GM12865 (cell line): Measurements from ENCODE around the gene ZBED6.

Source experiments
- DNase-seq: peaks from one replicate; pipeline ENCODE4 v3.0.0; 2010; ENCODE audit warnings: low read depth
- H3K4me3 ChIP-seq: 2 replicates; pipeline ENCODE4 v1.5.1; 2011; ENCODE audit warnings: mild to moderate bottlenecking, low read depth, low read length, control low read depth
- TF ChIP-seq, protein P1 (sequence below): IDR thresholded peaks from 2 replicates; pipeline ENCODE4 v1.5.1; 2011; ENCODE audit warnings: low read length, control low read depth, low read depth, inconsistent platforms; ENCODE audit not compliant: insufficient read depth; ENCODE audit errors: missing control alignments

ZBED6 gene

DNA sequence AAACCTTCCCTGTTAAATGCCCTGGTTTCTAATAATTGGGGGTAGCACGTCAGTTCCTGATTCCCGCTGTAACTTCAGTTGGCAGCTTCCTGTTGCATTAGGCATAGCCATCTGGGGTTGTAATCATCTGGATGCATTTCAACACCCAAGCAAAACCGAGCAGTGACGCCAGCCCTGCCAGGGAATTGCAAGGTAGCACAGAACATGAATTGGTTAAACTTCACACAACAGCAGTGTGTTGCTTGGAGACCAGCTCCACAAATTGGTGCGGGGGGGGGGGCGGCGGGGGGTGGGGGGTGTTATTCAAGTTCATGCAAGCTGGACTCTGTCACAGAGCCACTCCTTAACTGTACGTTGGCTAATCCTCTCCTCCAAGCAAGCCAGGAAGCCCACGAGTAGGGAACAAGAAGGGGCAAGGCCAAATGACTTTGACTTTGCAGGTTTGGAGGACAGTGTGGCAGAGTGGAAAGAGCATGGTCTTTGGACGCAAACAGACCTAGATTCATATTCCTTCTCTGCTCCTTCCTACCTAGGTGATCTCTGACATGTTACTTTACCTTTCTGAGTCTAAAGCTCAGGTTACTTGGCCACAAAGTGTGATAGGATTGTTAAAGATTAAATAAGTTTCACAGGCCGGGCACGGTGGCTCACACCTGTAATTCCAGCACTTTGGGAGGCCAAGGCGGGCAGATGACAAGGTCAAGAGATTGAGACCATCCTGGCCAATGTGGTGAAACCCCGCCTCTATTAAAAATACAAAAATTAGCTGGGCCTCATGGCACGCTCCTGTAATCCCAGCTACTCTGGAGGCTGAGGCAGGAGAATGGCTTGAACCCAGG is 25.7 kb upstream of the ZBED6 start:
- TF ChIP-seq, protein P1, sequence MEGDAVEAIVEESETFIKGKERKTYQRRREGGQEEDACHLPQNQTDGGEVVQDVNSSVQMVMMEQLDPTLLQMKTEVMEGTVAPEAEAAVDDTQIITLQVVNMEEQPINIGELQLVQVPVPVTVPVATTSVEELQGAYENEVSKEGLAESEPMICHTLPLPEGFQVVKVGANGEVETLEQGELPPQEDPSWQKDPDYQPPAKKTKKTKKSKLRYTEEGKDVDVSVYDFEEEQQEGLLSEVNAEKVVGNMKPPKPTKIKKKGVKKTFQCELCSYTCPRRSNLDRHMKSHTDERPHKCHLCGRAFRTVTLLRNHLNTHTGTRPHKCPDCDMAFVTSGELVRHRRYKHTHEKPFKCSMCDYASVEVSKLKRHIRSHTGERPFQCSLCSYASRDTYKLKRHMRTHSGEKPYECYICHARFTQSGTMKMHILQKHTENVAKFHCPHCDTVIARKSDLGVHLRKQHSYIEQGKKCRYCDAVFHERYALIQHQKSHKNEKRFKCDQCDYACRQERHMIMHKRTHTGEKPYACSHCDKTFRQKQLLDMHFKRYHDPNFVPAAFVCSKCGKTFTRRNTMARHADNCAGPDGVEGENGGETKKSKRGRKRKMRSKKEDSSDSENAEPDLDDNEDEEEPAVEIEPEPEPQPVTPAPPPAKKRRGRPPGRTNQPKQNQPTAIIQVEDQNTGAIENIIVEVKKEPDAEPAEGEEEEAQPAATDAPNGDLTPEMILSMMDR, result no peak
- no peak overlapping the region for H3K4me3 ChIP-seq
- no peak for DNase-seq

- no peak for DNase-seq
- TF ChIP-seq, protein P1, result no peak
- no peak overlapping the region for H3K4me3 ChIP-seq
Measured at GRCh38 chr1:203771901-203772301, 23.5 kb upstream of the ZBED6 start.

DNA sequence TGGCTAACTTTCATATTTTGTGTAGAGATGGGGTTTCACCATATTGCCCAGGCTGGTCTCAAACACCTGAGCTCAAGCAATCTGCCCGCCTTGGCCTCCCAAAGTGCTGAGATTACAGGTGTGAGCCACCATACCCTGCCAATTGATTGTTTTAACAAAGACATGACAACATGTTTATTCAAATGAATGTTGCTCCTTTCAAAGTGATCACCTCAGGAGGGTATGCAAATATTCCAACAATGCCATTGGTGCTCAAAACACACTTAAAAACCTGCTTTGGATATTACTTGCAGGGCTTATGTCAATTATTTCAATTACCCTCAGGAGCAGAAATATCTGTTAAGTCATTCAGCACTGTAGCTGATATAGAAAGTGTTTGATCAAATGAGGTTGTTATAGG is 22.6 kb upstream of the ZBED6 start:
- H3K4me3 ChIP-seq, result no peak overlapping the region
- TF ChIP-seq, protein P1, result no peak
- no peak for DNase-seq

GRCh38 chr1:203776636-203777035 is 18.8 kb upstream of the ZBED6 start:
- no peak overlapping the region for H3K4me3 ChIP-seq
- DNase-seq, result no peak
- TF ChIP-seq, protein P1, result peak; percentile 13

DNA sequence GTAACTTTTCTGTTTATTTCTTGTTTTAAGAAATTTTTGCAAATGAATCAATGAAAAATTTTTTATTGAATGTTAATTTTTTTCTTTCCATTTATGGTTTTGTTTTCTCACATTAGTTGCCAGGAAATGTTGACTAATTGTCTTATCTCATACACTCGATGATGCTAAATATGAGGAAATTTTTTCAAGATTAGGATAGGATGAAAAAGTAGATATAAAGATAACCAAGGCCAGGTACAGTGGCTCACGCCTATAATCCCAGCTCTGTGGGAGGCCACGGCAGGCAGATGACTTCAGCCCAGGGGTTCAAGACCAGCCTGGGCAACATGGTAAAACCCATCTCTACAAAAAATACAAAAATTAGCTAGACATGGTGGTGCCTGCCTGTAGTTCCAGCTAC is 17.8 kb upstream of the ZBED6 start:
- no peak overlapping the region for H3K4me3 ChIP-seq
- TF ChIP-seq, protein P1, result no peak
- DNase-seq, result no peak

GRCh38 chr1:203778146-203778545 is 17.3 kb upstream of the ZBED6 start:
- H3K4me3 ChIP-seq, result no peak overlapping the region
- TF ChIP-seq, protein P1, result no peak
- DNase-seq, result no peak

DNA sequence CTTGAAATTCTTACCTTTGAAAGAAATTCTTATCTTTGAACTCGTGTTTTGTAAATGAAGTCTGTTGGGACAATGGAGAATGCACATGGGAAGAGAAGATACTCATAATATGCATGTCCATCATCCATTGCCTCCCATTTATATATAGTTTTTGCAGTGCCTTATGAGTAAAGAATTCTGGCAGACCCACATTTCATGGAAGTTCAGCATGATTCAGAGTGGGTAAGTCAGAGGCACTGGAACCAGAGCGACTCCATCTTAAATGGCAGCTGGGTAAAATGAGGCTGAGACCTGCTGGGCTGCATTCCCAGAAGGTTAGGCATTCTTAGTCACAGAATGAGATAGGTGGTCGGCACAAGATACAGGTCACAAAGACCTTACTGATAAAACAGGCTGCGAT is 16.6 kb upstream of the ZBED6 start:
- H3K4me3 ChIP-seq, result no peak overlapping the region
- TF ChIP-seq, protein P1, result no peak
- no peak for DNase-seq
